ENCODE data around the gene VSX1. TPM values are rescaled to one million over a fixed set of nuclear protein-coding genes. Genes with fewer than 3 reads are reported as not detected.

Gene VSX1
- total and polyA plus RNA-seq, 9 of the 15 experiments (the other 6 are each of a cell fraction or from before 2014, with no cell fraction given), result not detected

GRCh38 chr20:25120920-25121319 is 39.0 kb upstream of the VSX1 start:
- no peaks in the 10 kb centered on the region for H4K20me1 ChIP-seq (replicated peaks; ENCODE audit: control insufficient read depth, insufficient read depth, low read length)

GRCh38 chr20:25120457-25120856 is 38.5 kb upstream of the VSX1 start:
- WGBS (ENCODE audit: insufficient coverage, low coverage, missing lambda C conversion rate), result 0% methylated on average over 3 of the region's 3 CpGs
- POLR2A ChIA-PET, result interaction anchor here (0.5 kb wide), 1 partner anchor 350 kb away, joined by 3 read pairs; no protein-coding TSS in a partner anchor
- Histone ChIP-seq H3K79me2 (ENCODE audit: control insufficient read depth, insufficient read depth, low read length) (no peaks in the 10 kb centered on the region), H3K27me3 (ENCODE audit: control insufficient read depth in 2 of 2, insufficient read depth in 2 of 2, low read length in 2 of 2) (peaks cover 0 to 11% of the 10 kb centered on the region in 2 experiments; a peak in 3 of 5 replicates), H3K4me3 (no peak overlapping the region), H3K4me1 (replicated peaks in 1 of 2; ENCODE audit: control insufficient read depth in 2 of 2, insufficient read depth in 2 of 2, low read length in 2 of 2) (no peaks in the 10 kb centered on the region), H2AFZ (ENCODE audit: low read depth, low read length) (no peak overlapping the region), H3K4me2 (ENCODE audit: insufficient read depth, low read length) (no peak overlapping the region), H3K9me3 (replicated peaks; ENCODE audit: control insufficient read depth, insufficient read depth, low read depth, low read length) (no peaks in the 10 kb centered on the region), H3K36me3 (ENCODE audit: control insufficient read depth, insufficient read depth, low read length) (no peaks in the 10 kb centered on the region), H4K20me1 (replicated peaks; ENCODE audit: control insufficient read depth, insufficient read depth, low read length) (no peaks in the 10 kb centered on the region), H3K9me1 (ENCODE audit: control insufficient read depth, insufficient read depth, low read length) (no peaks in the 10 kb centered on the region), H3K9ac (ENCODE audit: insufficient read depth in 1 of 2, low read depth in 2 of 2, low read length in 2 of 2) (no peak overlapping the region), H3K27ac (ENCODE audit: extremely low read depth, low read depth, low read length) (no peak overlapping the region)
- FAIRE-seq (no peak), DNase-seq (ENCODE audit: extremely low read depth in 1 of 4, low spot score in 3 of 4) (no peak), ATAC-seq (no peak)
- BruUV-seq (replicated peaks), result no TSS peak
- intact Hi-C loops (cut with micrococcal nuclease) (no loop called here), in situ Hi-C loops (cut with MboI) (no loop called here)
- CTCF ChIA-PET (ENCODE audit: low intra/inter-chr PET ratio), result no interaction called here
- TF ChIP-seq SAFB2 (IDR thresholded peaks at IDR 0.05; ENCODE audit: borderline replicate concordance, low read depth, low read length, severe bottlenecking) (no peak), ZNF184 (CRISPR knock-in tag; IDR thresholded peaks at IDR 0.05) (no peak), ZFPM2 (CRISPR knock-in tag; IDR thresholded peaks at IDR 0.05) (no peak), HMG20A (CRISPR knock-in tag; conservative IDR thresholded peaks at IDR 0.05) (no peak), ZNF436 (CRISPR knock-in tag; IDR thresholded peaks at IDR 0.05) (no peak), ZKSCAN8 (CRISPR knock-in tag; IDR thresholded peaks at IDR 0.05) (no peak), ZNF140 (CRISPR knock-in tag; IDR thresholded peaks at IDR 0.05) (no peak), RREB1 (CRISPR knock-in tag; IDR thresholded peaks at IDR 0.05) (no peak)

More at GRCh38 chr20:25120920-25121319, 39.0 kb upstream of the VSX1 start:
- H3K9ac ChIP-seq (ENCODE audit: insufficient read depth in 1 of 2, low read depth in 2 of 2, low read length in 2 of 2), result no peak overlapping the region
- FAIRE-seq (no peak), ATAC-seq (no peak), DNase-seq (ENCODE audit: extremely low read depth in 1 of 4, low spot score in 3 of 4) (no peak)
- H3K9me1 ChIP-seq (ENCODE audit: control insufficient read depth, insufficient read depth, low read length), result no peaks in the 10 kb centered on the region
- WGBS (ENCODE audit: insufficient coverage, low coverage, missing lambda C conversion rate), result 13% methylated on average over 2 of the region's 2 CpGs
- no peaks in the 10 kb centered on the region for H3K36me3 ChIP-seq (ENCODE audit: control insufficient read depth, insufficient read depth, low read length)
- H3K27ac ChIP-seq (ENCODE audit: extremely low read depth, low read depth, low read length), result no peak overlapping the region
- H3K4me2 ChIP-seq (ENCODE audit: insufficient read depth, low read length), result no peak overlapping the region
- H3K9me3 ChIP-seq (replicated peaks; ENCODE audit: control insufficient read depth, insufficient read depth, low read depth, low read length), result no peaks in the 10 kb centered on the region
- H2AFZ ChIP-seq (ENCODE audit: low read depth, low read length), result no peak overlapping the region
- no peaks in the 10 kb centered on the region for H3K79me2 ChIP-seq (ENCODE audit: control insufficient read depth, insufficient read depth, low read length)
- BruUV-seq (replicated peaks), result no TSS peak
- POLR2A ChIA-PET, result no interaction called here
- intact Hi-C loops (cut with micrococcal nuclease), result no loop called here
- no peaks in the 10 kb centered on the region for H3K4me1 ChIP-seq (replicated peaks in 1 of 2; ENCODE audit: control insufficient read depth in 2 of 2, insufficient read depth in 2 of 2, low read length in 2 of 2)
- H3K4me3 ChIP-seq, result no peak overlapping the region
- CTCF ChIA-PET (ENCODE audit: low intra/inter-chr PET ratio), result no interaction called here
- TF ChIP-seq RBM14 (IDR thresholded peaks at IDR 0.05; ENCODE audit: borderline replicate concordance, insufficient read depth, low read depth, low read length) (no peak), ZNF232 (CRISPR knock-in tag; IDR thresholded peaks at IDR 0.05) (no peak), PHB (CRISPR knock-in tag; IDR thresholded peaks at IDR 0.05) (no peak), BRD9 (IDR thresholded peaks at IDR 0.05; ENCODE audit: low read depth, partially characterized antibody) (no peak), TOE1 (IDR thresholded peaks at IDR 0.05; ENCODE audit: borderline replicate concordance) (no peak), TOE1 (CRISPR knock-in tag; IDR thresholded peaks at IDR 0.05; ENCODE audit: borderline replicate concordance, low read depth) (no peak), CHD4 (IDR thresholded peaks at IDR 0.05; ENCODE audit: insufficient read depth, insufficient replicate concordance, low read depth, low read length, poor library complexity, severe bottlenecking) (no peak), TCFL5 (CRISPR knock-in tag; conservative IDR thresholded peaks at IDR 0.05) (no peak), ATF7 (IDR thresholded peaks at IDR 0.05) (no peak)
- peaks cover 0 to 10% of the 10 kb centered on the region in 2 experiments; a peak in 3 of 5 replicates for H3K27me3 ChIP-seq (ENCODE audit: control insufficient read depth in 2 of 2, insufficient read depth in 2 of 2, low read length in 2 of 2)
- in situ Hi-C loops (cut with MboI), result no loop called here

All from K562 (cell line).